AG09309 (cell line): ENCODE measurements around the gene ATIC.

Experiments used
- DNase-seq: peaks from one replicate; pipeline ENCODE4 v3.0.0-alpha.2; 2010; ENCODE audit warnings: low read depth
- H3K4me3 ChIP-seq: 2 replicates; pipeline ENCODE4 v1.5.1; 2011; ENCODE audit warnings: mild to moderate bottlenecking, low read depth, low read length, moderate library complexity; ENCODE audit not compliant: control insufficient read depth
- CTCF ChIP-seq: IDR thresholded peaks from 2 replicates; pipeline ENCODE4 v1.5.1; 2011; ENCODE audit warnings: mild to moderate bottlenecking, low read depth, low read length, inconsistent platforms; ENCODE audit not compliant: insufficient read depth, control insufficient read depth; ENCODE audit errors: missing control alignments

Gene ATIC

GRCh38 chr2:215354771-215355695 is 43.2 kb downstream of the ATIC start:
- H3K4me3 ChIP-seq: no peak overlapping the region
- no peak for TF ChIP-seq CTCF
- DNase-seq: no peak

- no peak for TF ChIP-seq CTCF
- no peak overlapping the region for H3K4me3 ChIP-seq
- no peak for DNase-seq
Measured at GRCh38 chr2:215355801-215356200, 43.9 kb downstream of the ATIC start.

GRCh38 chr2:215356334-215356947 is 44.6 kb downstream of the ATIC start:
- no peak for TF ChIP-seq CTCF
- no peak for DNase-seq
- no peak overlapping the region for H3K4me3 ChIP-seq

GRCh38 chr2:215356948-215357461 is 45.1 kb downstream of the ATIC start:
- H3K4me3 ChIP-seq: no peak overlapping the region
- no peak for TF ChIP-seq CTCF
- no peak for DNase-seq

GRCh38 chr2:215357660-215358059 is 45.8 kb downstream of the ATIC start:
- no peak for TF ChIP-seq CTCF
- H3K4me3 ChIP-seq: no peak overlapping the region
- no peak for DNase-seq

GRCh38 chr2:215358312-215358845 is 46.5 kb downstream of the ATIC start:
- H3K4me3 ChIP-seq: no peak overlapping the region
- no peak for TF ChIP-seq CTCF
- no peak for DNase-seq
